LNCaP clone FGC (cell line): ENCODE results near the gene ZYX.
"Not testable (repeated sequence)": the region's sequence is repeated elsewhere in the genome, so short reads cannot be mapped to it uniquely, and the experiment has no call there.

Source experiments
- DNase-seq: peaks from one replicate; pipeline ENCODE4 v3.0.0-alpha.2; 2011; ENCODE audit warnings: low read depth
- H3K4me3 ChIP-seq: 2 replicates; pipeline ENCODE4 v1.5.1; 2011; ENCODE audit warnings: mild to moderate bottlenecking, low read depth, low read length, control low read depth
- CTCF ChIP-seq: IDR thresholded peaks from 2 replicates; pipeline ENCODE4 v1.5.1; 2012; ENCODE audit warnings: mild to moderate bottlenecking; ENCODE audit not compliant: control insufficient read depth, insufficient read depth; ENCODE audit errors: extremely low read depth

The ZYX gene

GRCh38 chr7:143399642-143400041 is 18.5 kb downstream of the ZYX start:
- no peak for DNase-seq
- TF ChIP-seq CTCF = no peak
- H3K4me3 ChIP-seq = no peak overlapping the region

- DNase-seq = no peak
- TF ChIP-seq CTCF = no peak
Measured at GRCh38 chr7:143401265-143401664, 20.1 kb downstream of the ZYX start.

GRCh38 chr7:143402233-143402632 is 21.1 kb downstream of the ZYX start:
- H3K4me3 ChIP-seq, DNase-seq: not testable (repeated sequence)

More at GRCh38 chr7:143401265-143401664, 20.1 kb downstream of the ZYX start:
- H3K4me3 ChIP-seq = no peak overlapping the region

- no peak for TF ChIP-seq CTCF
- DNase-seq = no peak
- H3K4me3 ChIP-seq = no peak overlapping the region
Measured at GRCh38 chr7:143405173-143406001, 24.2 kb downstream of the ZYX start.

- TF ChIP-seq CTCF = no peak
- no peak overlapping the region for H3K4me3 ChIP-seq
- no peak for DNase-seq
Measured at GRCh38 chr7:143406002-143406357, 24.8 kb downstream of the ZYX start.

- no peak for TF ChIP-seq CTCF
- no peak for DNase-seq
- peak overlapping the region; percentile 71 for H3K4me3 ChIP-seq
Measured at GRCh38 chr7:143407287-143408251, 26.4 kb downstream of the ZYX start.

GRCh38 chr7:143408252-143408685 is 27.1 kb downstream of the ZYX start:
- H3K4me3 ChIP-seq = peak overlapping the region; percentile 71
- no peak for TF ChIP-seq CTCF
- DNase-seq = no peak
